GM12878 (cell line): ENCODE measurements around the gene OTX2. TPM values are rescaled to one million over a fixed set of nuclear protein-coding genes. Genes with fewer than 3 reads are reported as not detected.

Experiments used
- ATAC-seq: fragments of 200-7000 bp; cut with Tn5 transposase; 3 replicates; pipeline ENCODE4 v1.9.1; 2020; ENCODE audit warnings: mild to moderate bottlenecking, moderate library complexity
- BruUV-seq: library from RNA; stranded (reverse); fragments of 400-500 nt; replicated peaks from 2 replicates; lab custom pipeline; 2021; lab: Mats Ljungman, UMichigan
- CTCF ChIA-PET: fragments of 300-600 bp; sonication (Branson Sonifier 250); formaldehyde crosslinking; extraction: SDS; loops from one replicate; lab custom pipeline; 2021; ENCODE audit warnings: inconsistent platforms; lab: Yijun Ruan, JAX
- POLR2A ChIA-PET: fragments of 350-600 bp; formaldehyde crosslinking; extraction: SDS; loops from one replicate; lab custom pipeline; 2021; ENCODE audit warnings: inconsistent platforms; lab: Charles Lee
- RAD21 ChIA-PET: fragments of 300-600 bp; sonication (Branson Sonifier 250); formaldehyde crosslinking; loops from one replicate; lab custom pipeline; 2023; ENCODE audit warnings: antibody characterized with exemption; ENCODE audit not compliant: unreplicated experiment; lab: Charles Lee
- SMC1A ChIA-PET: fragments of 300-600 bp; sonication (Branson Sonifier 250); formaldehyde crosslinking; loops from one replicate; lab custom pipeline; 2023; ENCODE audit not compliant: unreplicated experiment, uncharacterized antibody; lab: Charles Lee
- DNase-seq: peaks from one replicate; pipeline ENCODE4 v3.0.0-alpha.2; 2011; ENCODE audit warnings: low read depth, low spot score
- FAIRE-seq: peaks from 3 replicates; lab custom pipeline; 2011; peaks lifted over from hg19 to GRCh38; lab: Jason Lieb, UNC
- H2AFZ ChIP-seq: 2 replicates; pipeline ENCODE4 v1.6.0; 2011; ENCODE audit warnings: low read depth, low read length, control low read depth; ENCODE audit not compliant: control insufficient read depth
- H3K27ac ChIP-seq: 2 replicates; pipeline ENCODE4 v1.5.1; 2011; ENCODE audit warnings: control low read depth; ENCODE audit not compliant: control insufficient read depth, insufficient read depth
- H3K27me3 ChIP-seq, 2 experiments: replicated peaks in 1 of 2; 2 replicates each; pipeline versions ENCODE4 v1.6.0 to v1.6.1; 2011; ENCODE audit warnings: low read length in 1 of 2; ENCODE audit not compliant: control insufficient read depth in 2 of 2, insufficient read depth in 2 of 2
- H3K36me3 ChIP-seq, 2 experiments: 2 replicates each; pipeline ENCODE4 v1.5.1; 2011; ENCODE audit warnings: low read length in 1 of 2; ENCODE audit not compliant: control insufficient read depth in 2 of 2, insufficient read depth in 2 of 2
- H3K4me1 ChIP-seq: 2 replicates; pipeline ENCODE4 v1.6.1; 2011; ENCODE audit warnings: mild to moderate bottlenecking, low read length, moderate library complexity, mixed read lengths; ENCODE audit not compliant: control insufficient read depth, insufficient read depth
- H3K4me2 ChIP-seq: 2 replicates; pipeline ENCODE4 v1.6.0; 2011; ENCODE audit warnings: control low read depth; ENCODE audit not compliant: control insufficient read depth, insufficient read depth
- H3K4me3 ChIP-seq: fragments of 200-600 bp; sonication (generic); 2 replicates; pipeline ENCODE4 v1.5.1; 2016
- H3K79me2 ChIP-seq: 2 replicates; pipeline ENCODE4 v1.6.0; 2011; ENCODE audit warnings: low read length; ENCODE audit not compliant: control insufficient read depth, insufficient read depth
- H3K9ac ChIP-seq: 2 replicates; pipeline ENCODE4 v1.8.0; 2011; ENCODE audit warnings: low read length, control low read depth, mixed read lengths; ENCODE audit not compliant: control insufficient read depth, insufficient read depth
- H3K9me3 ChIP-seq: replicated peaks from 3 replicates; pipeline ENCODE4 v1.5.1; 2011; ENCODE audit warnings: mild to moderate bottlenecking, low read length; ENCODE audit not compliant: control insufficient read depth, insufficient read depth
- H4K20me1 ChIP-seq: 2 replicates; pipeline ENCODE4 v1.6.0; 2011; ENCODE audit not compliant: control insufficient read depth, insufficient read depth
- CHD2 ChIP-seq: IDR thresholded peaks from 2 replicates; pipeline ENCODE4 v1.6.1; 2011; ENCODE audit warnings: low read depth, low read length, improper control_type of control experiment, borderline replicate concordance
- EGR1 ChIP-seq, 2 experiments: IDR thresholded peaks; 1 replicate in 1 of 2; 2 replicates in 1 of 2; pipeline ENCODE4 v1.6.1; 2011 to 2012; ENCODE audit warnings: low read depth in 2 of 2, low read length in 2 of 2, borderline replicate concordance in 1 of 2, mild to moderate bottlenecking in 1 of 2, moderate library complexity in 1 of 2
- EZH2 ChIP-seq: IDR thresholded peaks from 2 replicates; pipeline ENCODE4 v1.6.1; 2012; ENCODE audit warnings: low read depth, mild to moderate bottlenecking, control low read depth, inconsistent platforms, low read length, borderline replicate concordance; ENCODE audit not compliant: control insufficient read depth
- NRF1 ChIP-seq: conservative IDR thresholded peaks from 2 replicates; pipeline ENCODE4 v1.6.1; 2011; ENCODE audit warnings: mild to moderate bottlenecking, low read depth, low read length, improper control_type of control experiment
- POLR2AphosphoS2 ChIP-seq: IDR thresholded peaks from 2 replicates; pipeline ENCODE4 v1.6.1; 2011; ENCODE audit warnings: low read depth, mild to moderate bottlenecking, low read length, improper control_type of control experiment, moderate library complexity
- WGBS: methylation state at CpG from one replicate; pipeline ENCODE4 v1.1.6; 2016; ENCODE audit warnings: low lambda C conversion rate; ENCODE audit not compliant: insufficient replicate concordance, insufficient coverage; ENCODE audit errors: missing lambda C conversion rate; 5-methylcytosine and 5-hydroxymethylcytosine counted together
- in situ Hi-C: fragments of 300-500 bp; cut with MboI; formaldehyde crosslinking; loops from 9 replicates; pipeline ENCODE4 v1.14.3; 2018; ENCODE audit warnings: mixed read lengths
- intact Hi-C: fragments of 100-400 bp; cut with micrococcal nuclease; formaldehyde crosslinking; loops from one replicate; pipeline ENCODE4 v1.14.2; 2022; ENCODE audit not compliant: unreplicated experiment
- polyA plus RNA-seq, 11 experiments: library from polyadenylated mRNA; depleted of rRNA in 4 of 11; unstranded in 6 of 11; stranded (reverse) in 5 of 11; fragments of >200 nt; fragmentation: Nextera tagmentation in 4 of 11; fragmentation: Illumina TruSeq in 1 of 11; extraction: Ambion mirVana in 4 of 11; extraction: Trizol in 1 of 11; gene quantifications; 1 replicate in 1 of 11; 2 replicates in 10 of 11; pipeline versions ENCODE4 v1.2.1 to v1.2.3, GENCODE V29; 2011 to 2016; ENCODE audit warnings: inconsistent platforms in 2 of 11, missing spikeins in 2 of 11, low read depth in 1 of 11
- total RNA-seq, 4 experiments: library from RNA; depleted of rRNA in 3 of 4; stranded (reverse); fragments of >200 nt in 3 of 4; fragmentation: Illumina TruSeq in 1 of 4; extraction: Trizol in 1 of 4; gene quantifications; 2 replicates each; pipeline versions ENCODE4 v1.2.1 to v1.2.3, GENCODE V29; 2013 to 2021
- TF ChIP-seq, protein P1 (sequence below): fragments of 150-350 bp; IDR thresholded peaks from 2 replicates; pipeline ENCODE4 v1.6.1; 2014; ENCODE audit warnings: mild to moderate bottlenecking, low read depth, low read length
- TF ChIP-seq, protein P2 (sequence below), 3 experiments: IDR thresholded peaks in 2 of 3; conservative IDR thresholded peaks in 1 of 3; 2 replicates each; pipeline ENCODE4 v1.5.1; 2011; ENCODE audit warnings: low read depth in 3 of 3, low read length in 3 of 3, mild to moderate bottlenecking in 3 of 3, control low read depth in 2 of 3, moderate library complexity in 2 of 3, inconsistent platforms in 1 of 3, mixed read lengths in 1 of 3; ENCODE audit not compliant: control insufficient read depth in 2 of 3, insufficient read depth in 1 of 3; ENCODE audit errors: extremely low read depth in 1 of 3

Gene OTX2
- total and polyA plus RNA-seq, 10 of the 15 experiments (the other 5 are each of a cell fraction or from before 2014, with no cell fraction given): not detected

DNA sequence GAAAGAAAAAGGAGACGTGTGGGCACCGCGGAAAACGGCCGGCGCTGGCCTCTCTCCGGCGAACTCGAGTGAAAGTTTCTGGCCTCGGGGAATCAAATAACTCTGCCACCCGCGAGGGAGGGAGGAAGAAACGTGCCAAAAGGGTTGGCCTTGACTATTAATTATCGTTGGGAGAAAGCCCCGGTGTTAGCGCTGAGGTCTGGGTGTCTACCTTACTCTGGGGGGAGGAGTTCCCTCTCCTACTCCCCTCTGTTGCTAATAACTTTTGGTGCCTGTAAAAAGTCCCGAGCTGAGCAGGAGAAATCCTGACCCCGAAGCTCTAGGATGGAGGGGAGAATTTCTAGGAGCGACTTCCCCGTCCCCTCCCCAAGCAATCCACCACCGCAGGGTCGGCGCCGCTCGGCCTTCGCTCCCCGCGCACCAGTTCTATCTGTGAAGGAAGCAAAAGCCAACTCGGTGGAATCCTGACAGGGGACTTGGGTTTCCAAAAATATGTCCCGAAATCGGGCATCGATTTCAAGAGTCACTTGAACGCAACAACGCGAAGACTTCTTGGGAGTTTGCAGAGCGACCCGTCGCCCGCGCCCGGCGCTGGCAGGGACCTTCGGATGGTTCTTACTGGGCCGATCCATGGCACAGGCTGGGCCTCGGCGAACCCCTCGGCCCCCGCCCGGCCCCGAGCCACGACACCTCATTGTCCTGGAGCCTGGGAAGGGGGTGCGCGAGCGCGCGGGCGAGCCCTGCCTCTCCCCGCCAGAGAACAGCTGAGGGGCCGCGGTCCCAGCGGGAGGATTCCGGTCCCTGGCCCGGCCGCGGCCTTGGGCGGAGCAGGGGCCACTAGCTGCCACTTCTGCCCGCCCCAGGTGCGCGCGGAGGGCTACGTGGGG, 1.7 kb downstream of the OTX2 start (continued):
- TF ChIP-seq, protein P1, sequence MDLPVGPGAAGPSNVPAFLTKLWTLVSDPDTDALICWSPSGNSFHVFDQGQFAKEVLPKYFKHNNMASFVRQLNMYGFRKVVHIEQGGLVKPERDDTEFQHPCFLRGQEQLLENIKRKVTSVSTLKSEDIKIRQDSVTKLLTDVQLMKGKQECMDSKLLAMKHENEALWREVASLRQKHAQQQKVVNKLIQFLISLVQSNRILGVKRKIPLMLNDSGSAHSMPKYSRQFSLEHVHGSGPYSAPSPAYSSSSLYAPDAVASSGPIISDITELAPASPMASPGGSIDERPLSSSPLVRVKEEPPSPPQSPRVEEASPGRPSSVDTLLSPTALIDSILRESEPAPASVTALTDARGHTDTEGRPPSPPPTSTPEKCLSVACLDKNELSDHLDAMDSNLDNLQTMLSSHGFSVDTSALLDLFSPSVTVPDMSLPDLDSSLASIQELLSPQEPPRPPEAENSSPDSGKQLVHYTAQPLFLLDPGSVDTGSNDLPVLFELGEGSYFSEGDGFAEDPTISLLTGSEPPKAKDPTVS: no peak
- TF ChIP-seq CHD2 (no peak), EGR1 (IDR thresholded peaks at IDR 0.05; ENCODE audit: borderline replicate concordance in 1 of 2, low read depth in 2 of 2, low read length in 2 of 2) (no peak), NRF1 (no peak), POLR2AphosphoS2 (no peak)

DNA sequence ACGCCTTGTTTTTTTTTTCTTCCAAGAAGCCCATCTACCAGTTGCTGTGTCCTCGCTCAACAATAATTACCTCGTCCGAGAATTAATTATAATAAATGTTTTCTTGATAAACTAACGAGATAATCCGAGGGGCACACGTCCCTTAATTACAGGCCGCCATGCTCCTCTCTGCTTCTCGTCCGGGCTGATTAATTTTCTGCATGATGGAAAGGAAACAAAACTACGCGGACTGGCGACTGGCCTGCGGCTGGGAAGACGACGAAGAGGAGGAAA, 2.2 kb downstream of the OTX2 start:
- no peak overlapping the region for H3K4me2 ChIP-seq
- TF ChIP-seq, protein P2, sequence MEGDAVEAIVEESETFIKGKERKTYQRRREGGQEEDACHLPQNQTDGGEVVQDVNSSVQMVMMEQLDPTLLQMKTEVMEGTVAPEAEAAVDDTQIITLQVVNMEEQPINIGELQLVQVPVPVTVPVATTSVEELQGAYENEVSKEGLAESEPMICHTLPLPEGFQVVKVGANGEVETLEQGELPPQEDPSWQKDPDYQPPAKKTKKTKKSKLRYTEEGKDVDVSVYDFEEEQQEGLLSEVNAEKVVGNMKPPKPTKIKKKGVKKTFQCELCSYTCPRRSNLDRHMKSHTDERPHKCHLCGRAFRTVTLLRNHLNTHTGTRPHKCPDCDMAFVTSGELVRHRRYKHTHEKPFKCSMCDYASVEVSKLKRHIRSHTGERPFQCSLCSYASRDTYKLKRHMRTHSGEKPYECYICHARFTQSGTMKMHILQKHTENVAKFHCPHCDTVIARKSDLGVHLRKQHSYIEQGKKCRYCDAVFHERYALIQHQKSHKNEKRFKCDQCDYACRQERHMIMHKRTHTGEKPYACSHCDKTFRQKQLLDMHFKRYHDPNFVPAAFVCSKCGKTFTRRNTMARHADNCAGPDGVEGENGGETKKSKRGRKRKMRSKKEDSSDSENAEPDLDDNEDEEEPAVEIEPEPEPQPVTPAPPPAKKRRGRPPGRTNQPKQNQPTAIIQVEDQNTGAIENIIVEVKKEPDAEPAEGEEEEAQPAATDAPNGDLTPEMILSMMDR (IDR thresholded peaks at IDR 0.05 in 2 of 3, conservative IDR thresholded peaks at IDR 0.05 in 1 of 3; ENCODE audit: control insufficient read depth in 2 of 3, extremely low read depth in 1 of 3, insufficient read depth in 1 of 3, low read depth in 3 of 3, low read length in 3 of 3): no peak
- TF ChIP-seq EZH2: no peak
- no TSS peak for BruUV-seq
- CTCF ChIA-PET: no interaction called here
- in situ Hi-C loops (no loop called here), intact Hi-C loops (no loop called here)
- H3K79me2 ChIP-seq: no peaks in the 10 kb centered on the region
- no peak overlapping the region for H3K27ac ChIP-seq
- POLR2A ChIA-PET: no interaction called here
- SMC1A ChIA-PET: no interaction called here
- FAIRE-seq (no peak), ATAC-seq (no peak), DNase-seq (no peak)
- no peak overlapping the region for H2AFZ ChIP-seq
- H3K4me3 ChIP-seq: no peak overlapping the region
- peaks cover 11 to 52% of the 10 kb centered on the region in 2 experiments for H3K27me3 ChIP-seq
- no peaks in the 10 kb centered on the region for H4K20me1 ChIP-seq
- no peak overlapping the region for H3K9ac ChIP-seq
- RAD21 ChIA-PET: no interaction called here
- 38% methylated on average over 15 of the region's 16 CpGs for WGBS
- H3K36me3 ChIP-seq: no peaks in the 10 kb centered on the region
- no peaks in the 10 kb centered on the region for H3K4me1 ChIP-seq
- peaks cover 2% of the 10 kb centered on the region; the same call in 2 of the 3 replicates for H3K9me3 ChIP-seq
